T1000 (cell line): ENCODE results near the gene ELL2.
"Not testable (repeated sequence)": the region's sequence is repeated elsewhere in the genome, so short reads cannot be mapped to it uniquely, and the experiment has no call there.

Source experiments
- DNase-seq: peaks from one replicate; lab custom pipeline; 2025; ENCODE audit warnings: mixed read lengths; lab: John Stamatoyannopoulos, UW

ELL2 gene

DNA sequence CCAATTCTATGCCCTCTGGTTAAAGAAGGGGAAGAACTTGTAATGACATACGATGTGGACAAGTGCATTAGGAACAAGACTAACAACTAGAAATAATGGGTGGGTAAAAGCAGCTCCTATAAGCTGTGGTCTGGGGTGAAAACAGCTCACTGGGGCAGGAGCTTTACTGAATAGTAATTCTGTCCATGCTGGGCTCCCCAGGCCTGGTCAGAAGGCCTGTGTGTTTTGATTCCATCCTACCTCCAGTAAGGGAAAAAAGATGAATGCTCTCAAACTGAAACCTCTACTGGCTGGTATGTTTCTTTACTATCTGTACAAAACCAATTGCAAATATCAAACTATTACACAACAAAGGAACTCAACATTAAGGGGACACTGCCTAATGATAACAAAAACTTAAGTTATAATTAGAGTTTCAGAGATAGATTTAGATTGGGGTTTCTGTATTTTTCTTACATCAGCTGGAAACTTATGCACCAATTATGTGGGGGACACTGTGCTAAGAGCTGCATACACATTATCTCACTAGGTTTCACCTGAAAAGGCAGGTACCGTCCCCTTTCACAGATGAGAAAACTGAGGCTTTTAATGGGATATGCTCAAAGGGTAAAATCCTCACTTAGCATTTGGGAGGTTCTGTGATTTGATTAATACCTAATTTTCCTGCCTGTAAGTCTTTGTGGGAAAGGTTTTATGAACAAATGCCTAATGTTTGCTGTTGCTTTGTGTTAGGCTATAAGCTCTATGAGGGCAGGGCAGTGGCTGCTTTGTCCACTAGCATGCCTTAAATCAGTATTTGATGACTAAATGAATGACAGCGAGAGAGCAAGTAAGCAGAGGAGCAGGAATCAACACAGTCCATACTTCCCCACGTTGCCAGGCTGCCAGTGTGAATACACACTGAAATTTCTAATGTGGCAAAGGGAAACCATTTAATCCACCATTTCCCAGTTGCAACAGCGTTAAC lies 53.6 kb downstream of the ELL2 start:
- no peak for DNase-seq

DNA sequence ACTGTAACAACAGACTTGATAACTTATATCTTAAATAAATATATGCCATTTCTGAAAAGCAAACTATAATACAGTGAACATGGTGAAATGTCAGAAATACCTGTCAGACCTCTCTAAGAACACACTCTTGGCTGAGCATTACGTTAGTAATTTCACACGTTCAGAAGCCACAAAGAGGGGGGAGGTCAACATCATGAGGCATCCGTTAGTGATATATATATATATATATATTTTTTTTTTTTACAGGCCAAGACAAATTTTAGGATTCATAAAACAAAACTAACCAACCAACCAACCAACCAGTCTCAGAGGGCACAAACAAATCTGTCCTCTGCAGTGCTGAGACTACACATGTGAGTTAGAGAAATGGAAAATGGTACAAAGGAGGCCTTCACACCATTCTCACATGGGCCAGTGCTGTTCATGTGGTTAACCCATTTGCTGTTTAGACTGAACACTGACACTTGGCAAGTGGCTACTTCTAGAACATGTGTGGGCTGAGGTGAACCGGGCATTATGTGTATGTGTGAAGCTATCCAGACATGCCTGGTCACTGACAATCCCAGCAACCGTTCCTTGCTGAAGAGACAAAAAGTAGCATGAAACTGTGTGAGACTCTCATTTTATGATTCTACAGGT lies 54.5 kb downstream of the ELL2 start:
- no peak for DNase-seq

DNA sequence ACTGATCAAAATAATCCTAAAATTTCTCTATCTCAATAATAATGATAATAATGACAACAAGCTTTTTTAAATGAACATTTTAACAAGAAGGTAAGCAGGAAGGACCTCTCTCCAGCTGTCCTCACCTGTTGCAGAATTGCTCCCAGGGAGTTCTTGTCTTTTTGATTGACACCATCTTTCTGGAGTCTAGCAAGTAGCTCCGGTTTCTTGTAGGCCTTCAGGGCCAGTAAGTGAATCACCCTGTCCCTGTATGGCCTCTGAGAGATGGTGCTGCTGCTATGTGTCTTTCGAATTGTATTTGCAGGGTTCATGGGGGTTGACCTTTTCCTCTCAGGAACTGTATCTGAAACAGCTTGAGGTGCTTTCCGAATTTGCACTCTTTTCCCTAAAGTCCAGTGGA lies 55.3 kb downstream of the ELL2 start:
- DNase-seq = not testable (repeated sequence)

DNA sequence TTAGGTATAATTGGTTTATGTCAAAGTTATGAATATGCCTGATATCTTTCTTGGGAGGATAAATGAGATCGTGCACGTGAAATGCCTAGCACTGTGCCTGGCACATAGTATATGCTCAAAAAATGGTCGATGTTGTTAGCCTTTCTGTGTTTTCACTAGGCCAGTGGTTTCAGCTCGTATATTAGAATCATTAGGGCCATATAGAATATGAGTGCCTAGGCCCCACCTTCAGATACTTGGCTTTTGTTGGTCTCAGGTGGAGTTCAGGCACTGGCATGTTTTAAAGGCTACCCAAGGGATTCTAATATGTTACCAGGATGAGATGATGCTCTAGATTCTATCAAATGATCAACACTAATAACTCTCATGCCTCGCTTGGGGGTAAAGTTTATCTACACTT lies 56.8 kb downstream of the ELL2 start:
- no peak for DNase-seq

DNA sequence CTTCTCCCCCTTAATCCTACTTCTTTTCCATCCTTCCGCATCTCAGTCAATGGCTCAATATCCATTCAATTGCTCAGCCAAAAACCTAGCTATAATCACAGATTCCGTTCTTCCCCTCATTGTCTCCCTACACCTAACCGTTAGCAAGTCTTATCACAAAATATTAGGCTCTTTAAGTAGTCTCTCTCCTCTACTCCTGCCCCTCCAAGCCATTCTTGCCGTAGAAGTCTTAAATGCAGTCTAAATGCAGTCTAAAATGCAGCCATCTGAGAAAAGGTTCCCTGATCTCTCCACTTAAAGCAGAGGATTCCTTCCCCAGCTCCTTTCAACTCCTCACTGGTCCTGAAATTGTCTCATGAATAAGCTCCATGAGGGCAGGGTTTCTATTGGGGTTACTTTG lies 57.8 kb downstream of the ELL2 start:
- DNase-seq = no peak

DNA sequence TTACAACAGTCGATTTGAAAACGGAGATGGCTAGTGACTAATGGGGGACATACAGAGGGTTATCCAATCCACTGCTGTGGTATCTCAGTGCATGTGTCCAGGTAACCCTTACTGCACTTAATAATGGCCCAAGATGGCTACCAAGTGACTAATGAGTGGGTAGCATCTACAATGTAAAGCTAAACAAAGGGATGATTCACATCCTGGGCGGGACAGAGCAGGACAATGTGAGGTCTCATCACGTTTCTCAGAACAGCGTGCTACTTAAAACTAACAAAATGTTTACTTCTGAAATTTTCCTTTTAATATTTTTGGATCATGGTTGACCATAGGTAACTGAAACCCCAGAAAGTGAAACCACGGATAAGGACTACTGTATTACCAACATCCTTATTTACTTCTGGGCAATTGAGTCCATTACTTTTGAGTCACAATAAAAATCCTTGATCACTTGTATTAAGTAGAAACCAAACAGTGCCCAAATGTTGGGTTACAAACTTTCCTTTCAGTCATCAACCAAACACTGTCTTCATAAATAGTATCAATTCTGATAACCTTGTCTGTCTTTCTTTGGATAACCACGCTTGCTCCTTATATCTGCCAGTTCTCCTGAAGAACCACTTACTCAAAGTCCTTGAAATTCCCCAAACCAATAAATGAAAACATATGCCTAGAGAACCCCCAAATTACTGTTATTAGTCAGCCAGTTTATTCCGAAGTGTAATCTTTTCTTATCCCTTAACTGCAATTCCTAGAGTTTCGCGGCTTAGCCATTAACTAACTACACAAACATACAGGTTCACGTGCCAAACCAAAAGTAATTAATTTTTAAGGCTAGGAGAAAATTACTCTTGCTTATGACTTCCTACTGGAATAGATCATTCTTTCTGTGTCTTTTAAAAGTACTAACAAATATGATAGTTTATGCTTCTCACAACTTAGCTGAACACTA lies 59.7 kb downstream of the ELL2 start:
- no peak for DNase-seq

DNA sequence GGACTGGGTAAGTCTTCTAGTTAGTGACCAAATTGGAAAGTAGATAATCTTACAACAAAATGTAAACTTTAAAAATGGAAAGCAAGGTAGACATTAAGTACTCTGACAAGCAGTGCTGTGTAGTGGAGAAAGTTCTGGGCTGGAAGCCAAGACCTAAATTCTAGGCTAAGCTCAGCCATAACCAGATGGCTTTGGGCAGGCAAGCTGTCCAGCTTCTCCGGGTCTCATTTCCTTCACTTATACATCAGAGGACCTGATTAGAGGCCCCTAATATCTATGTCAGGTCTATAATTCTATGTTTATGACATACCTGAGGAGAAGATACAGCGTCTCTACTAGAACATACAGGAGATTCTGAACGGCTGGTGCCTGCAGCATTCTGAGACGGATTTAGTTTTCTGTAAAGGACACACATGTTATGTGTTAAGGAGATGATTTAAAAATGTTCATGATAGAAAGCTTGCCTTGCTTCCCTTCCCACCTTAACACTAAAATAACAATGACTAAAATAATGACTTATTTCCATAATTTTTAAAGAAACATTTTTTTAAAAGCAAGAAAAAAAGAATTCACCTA lies 61.2 kb downstream of the ELL2 start:
- DNase-seq = no peak

DNA sequence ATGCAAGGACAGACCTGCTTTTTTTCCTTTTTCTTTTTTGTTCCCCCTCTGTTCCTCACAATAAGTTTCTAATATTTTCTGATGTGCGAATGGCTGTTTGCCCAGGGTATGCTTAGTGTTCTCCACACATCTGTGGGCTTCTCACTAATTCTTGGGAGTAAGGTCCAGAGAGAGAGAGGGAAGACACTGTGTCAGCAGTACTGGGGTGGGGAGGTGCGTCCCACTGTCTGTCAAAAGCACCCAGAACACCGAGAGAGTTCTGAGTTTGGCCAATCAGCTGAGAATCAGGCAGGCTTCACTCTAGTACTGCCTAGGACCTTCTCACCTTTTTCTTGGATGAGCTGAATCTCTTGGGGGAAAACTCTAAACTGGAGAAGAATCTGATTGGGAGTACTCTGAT lies 61.8 kb downstream of the ELL2 start:
- DNase-seq = no peak

DNA sequence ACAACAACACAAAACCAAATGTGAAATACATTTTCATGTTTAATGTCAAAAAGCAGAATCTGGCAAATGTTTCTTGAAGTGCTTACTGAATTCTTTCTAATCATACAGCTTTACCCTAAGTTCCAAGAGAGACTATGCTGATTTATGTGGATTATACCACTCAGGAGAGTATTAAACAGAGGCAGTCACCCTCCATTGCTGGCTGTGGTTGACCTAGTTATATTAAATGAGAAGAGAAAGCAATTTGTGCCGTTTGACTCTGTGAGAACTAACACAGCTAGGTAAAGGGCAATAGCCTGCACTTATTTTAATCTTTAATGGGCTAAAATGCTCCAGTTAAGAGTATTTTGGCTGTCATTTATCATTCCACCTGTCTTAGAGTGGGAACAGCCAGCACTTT lies 62.6 kb downstream of the ELL2 start:
- DNase-seq = no peak

DNA sequence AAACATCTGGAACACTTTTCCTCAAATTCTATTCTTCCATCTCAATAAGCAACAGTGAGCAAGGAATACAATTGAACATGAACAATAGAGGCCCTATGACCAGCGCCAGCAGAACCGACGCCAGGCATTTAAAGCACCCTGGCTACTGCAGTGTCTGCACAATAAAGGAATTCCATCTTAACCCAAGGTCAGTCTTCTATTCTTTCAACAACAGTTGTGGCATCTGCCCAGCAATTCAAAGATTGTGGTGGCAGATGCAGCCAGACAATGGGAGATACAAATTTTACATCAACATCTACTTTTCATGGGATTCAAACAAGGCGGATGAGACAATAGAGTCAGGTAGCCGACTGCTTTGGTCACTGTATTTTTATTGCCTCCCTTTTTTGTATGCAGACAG lies 65.9 kb downstream of the ELL2 start:
- DNase-seq = no peak

DNA sequence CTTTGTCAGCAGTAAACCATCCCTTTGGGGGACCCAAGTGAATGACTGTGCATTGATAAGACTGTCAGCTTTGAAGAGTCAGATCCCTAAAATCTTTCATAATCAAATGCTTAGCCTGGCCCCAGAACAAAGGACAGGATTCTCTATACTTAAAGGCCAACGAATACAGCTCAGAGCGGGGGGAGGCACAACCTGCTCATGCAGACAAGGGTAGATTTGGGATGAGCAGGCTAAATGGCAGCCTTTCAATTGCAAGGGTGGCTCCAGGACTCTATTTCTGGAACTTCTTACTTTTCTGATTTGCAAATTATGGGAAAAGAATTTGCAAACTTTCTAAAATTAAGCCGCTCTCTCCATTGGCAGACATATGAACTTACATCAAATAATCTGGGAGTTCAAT lies 66.4 kb downstream of the ELL2 start:
- no peak for DNase-seq

DNA sequence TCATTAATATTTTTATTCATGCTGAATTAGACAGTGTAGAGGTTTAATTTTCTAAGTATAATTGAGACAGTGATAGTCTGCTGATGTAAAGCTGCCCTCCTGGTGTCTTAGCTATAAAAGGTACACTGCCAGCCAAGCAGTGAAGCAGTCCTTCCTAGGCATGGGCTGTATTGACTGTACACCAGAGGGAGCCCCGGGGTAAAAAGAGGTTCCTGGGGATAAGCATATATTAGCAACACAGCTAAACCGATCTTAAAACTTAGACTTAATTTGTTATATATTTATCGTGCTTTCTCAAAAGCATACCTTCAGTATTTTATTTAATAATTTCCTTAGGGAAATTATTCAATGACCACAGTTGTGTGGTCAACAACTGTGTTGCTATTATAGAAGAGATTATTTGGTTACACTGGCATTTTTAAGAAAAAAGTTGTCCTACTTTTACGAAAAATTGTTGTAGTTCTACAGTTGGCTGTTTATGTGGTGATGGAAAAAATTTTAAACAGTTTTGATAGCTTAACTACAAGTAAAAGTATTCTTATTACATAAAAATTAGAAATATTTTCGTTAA lies 68.8 kb downstream of the ELL2 start:
- no peak for DNase-seq

DNA sequence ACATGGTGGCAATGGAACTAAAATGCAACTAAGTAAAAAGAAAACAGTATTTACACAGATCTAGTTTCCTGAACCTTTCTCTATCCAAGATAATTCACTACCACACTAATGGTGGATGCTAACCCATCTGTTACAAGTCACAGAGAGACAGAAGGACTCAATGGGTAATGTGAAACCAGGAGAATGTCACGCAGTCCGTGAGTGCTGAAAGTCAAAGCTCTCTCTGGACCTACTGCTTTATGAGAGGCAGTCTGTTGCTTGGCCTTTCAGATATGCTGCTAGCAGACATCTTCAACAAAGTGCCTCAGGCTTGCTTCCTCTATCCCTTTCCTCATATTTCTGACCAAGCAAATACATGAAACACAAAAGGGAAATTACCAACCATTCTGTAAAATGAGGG lies 70.2 kb downstream of the ELL2 start:
- DNase-seq = no peak

DNA sequence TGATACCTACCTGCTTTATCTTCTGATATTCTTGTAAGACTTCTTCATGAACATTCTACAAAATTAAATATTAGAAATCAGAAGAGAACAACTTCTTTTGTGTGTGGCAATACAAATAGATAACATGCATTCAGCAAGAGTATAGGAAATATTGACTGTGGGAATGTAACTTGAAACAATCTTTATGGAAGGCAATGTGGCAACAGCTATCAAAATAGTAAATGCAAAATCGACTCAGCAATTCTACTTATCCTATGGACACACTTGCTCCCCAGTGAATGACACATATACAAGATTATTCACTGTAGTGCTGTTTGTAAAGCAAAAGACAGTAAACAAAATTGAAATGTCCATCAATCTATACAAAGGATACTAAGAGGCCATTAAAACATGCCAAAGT lies 72.6 kb downstream of the ELL2 start:
- no peak for DNase-seq

DNA sequence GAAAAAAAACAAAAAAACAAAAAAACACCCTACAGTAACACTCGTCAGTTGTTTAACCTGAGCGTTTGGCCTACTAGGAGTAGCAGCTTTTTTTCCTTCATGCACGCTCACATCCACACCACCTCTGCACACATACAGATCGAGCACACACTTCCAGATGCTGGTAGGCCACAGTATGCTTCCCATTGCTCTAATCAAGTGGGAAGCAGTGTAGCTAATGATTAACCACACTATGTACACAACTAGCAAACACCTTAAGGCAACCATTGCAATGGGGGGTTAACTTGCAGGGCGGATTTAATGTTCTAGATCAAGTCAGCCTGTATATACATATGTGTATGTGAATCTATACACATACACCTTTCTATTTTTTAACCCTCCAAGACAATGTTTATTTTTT lies 73.7 kb downstream of the ELL2 start:
- DNase-seq = no peak

DNA sequence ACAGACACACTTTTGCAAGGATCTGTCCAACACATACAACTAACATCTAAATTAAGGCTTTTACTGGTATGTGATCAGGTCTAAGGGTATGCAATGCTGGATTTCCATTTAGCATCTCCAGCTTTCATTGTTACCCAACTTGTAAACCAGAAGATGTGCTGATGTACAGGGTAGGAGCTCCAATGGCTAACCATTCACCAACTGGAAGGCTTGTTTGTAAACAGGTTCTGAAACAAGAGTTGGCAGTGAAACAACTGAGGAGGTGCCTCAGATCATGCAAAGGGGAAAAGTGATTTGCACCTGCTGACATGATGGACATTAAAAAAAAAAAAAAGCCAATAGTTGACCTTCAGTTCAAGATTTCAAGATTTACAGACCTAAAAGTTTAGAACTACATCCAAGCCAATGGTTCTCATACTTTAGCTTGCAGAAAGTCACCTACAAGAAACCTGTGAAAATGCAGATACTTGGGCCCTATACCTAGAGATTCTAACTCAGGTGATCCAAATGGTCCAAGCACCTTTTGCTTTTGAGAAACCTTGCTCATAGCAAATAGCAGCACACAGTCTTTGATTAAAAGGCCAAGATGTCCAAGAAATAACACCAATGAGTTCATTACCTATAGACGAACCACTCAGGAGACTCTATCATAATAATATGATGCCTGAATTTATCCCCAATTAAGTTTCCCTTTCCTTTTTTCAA lies 75.2 kb downstream of the ELL2 start:
- DNase-seq = no peak

DNA sequence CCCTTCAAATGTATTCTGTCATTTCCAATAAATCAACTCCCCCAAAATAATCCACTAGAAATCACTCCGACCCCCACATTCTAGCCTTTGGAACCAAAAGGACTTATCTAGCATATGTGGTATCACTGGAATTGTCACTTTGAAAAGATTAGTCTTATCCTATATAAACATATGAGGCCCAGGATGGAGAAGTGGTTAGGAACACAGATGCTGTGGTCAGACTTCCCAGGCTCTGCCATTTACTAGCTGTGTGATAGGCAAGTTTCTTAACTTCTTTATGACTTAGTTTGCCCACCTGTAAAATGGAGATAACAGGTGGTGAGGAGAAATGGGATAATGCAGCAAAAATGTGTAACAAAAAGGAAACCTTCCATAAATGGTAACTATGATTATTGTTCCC lies 77.1 kb downstream of the ELL2 start:
- no peak for DNase-seq

DNA sequence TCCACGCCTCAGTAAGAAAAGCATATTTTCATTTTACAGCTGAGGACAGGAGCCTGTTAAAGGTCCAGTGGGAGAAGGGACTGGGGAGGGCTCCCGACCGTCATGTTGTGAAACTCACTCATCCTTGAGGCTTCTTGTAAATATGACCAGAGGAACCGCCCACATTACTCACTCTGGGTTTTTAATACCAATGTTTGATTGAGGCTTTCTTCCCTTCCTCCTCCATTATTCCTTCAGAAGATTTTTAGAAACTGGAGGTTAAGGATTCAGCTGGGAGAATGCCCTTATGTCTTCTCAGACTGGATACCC lies 77.7 kb downstream of the ELL2 start:
- no peak for DNase-seq

DNA sequence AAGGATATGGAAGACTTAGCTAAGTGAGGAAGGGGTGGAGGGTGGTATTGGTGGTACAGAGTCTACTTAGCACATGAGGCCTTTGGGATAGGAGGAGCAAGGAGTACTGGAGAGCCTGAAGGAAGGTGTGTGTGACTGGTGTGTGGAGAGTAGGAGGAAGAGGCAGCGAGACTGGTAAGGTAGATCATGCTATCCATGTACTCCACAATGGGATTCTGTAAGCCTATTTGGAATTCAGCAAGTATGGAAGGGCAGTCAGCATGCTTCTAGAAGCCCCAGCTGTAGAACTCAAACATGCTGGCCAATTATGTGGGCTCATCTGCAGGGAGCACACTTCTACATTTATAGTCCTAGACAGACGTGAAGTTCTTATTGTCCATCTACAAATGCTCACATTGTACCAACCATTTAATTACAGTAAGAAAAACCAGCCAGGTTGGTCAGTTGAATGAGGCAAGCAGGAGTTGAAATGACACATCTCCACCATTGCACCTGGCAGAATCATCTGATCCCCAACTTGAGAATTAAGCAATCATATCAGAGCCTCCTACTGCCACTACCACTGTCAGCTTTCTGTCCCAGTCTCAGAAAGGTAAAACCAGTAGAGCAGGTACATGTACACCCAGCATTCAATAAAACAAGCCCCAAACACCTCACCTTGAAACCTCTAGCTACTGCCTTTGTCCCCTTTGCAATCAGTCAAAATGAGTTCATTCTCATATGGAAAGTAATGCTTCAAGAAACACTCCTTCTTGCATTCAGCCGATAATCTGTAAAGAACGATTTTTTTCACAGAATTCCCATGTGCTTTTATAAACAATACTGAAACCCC lies 78.2 kb downstream of the ELL2 start:
- DNase-seq = no peak

DNA sequence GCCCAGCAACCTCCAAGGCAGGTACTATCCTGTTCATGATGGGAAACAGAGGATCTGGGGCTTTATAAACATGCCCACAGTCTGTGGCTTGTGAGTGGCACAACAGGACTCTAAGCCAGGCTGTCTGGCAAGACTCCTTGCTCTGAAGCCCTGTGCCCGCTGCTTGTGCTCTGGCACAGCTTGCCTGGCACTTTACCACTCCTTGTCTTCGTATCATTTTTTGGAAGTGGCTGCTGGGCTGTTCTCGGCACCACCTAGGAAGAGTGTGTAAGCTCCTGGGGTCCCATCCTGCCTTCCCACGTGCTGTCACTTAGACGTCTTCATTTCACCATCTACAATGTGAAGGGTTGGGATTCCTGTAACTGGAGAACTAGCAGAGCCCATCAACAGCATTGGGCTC lies 79.8 kb downstream of the ELL2 start:
- no peak for DNase-seq
